Stimulated activated memory B cell treated with anti-CD40 and anti-IgM and Interleukin-4, amounts not matched to agents 10 μg/mL and 1 μg/mL and 100 μg/mL, for 72 hours (primary cell): ENCODE data around the gene NEMP2.
"Not testable (repeated sequence)": the region's sequence is repeated elsewhere in the genome, so short reads cannot be mapped to it uniquely, and the experiment has no call there.

Experiments used
- ATAC-seq: fragments of 150-1000 bp; cut with Tn5 transposase; 2 replicates; pipeline ENCODE4 v1.10.0; 2021
- H3K27ac Mint-ChIP-seq: one replicate; pipeline ENCODE4 v1.8.0; 2022; ENCODE audit warnings: mild to moderate bottlenecking, mixed read lengths
- H3K27me3 Mint-ChIP-seq: one replicate; pipeline ENCODE4 v1.8.0; 2022; ENCODE audit warnings: mixed read lengths
- H3K36me3 Mint-ChIP-seq: one replicate; pipeline ENCODE4 v1.8.0; 2022; ENCODE audit warnings: mixed read lengths
- H3K4me1 Mint-ChIP-seq: one replicate; pipeline ENCODE4 v1.8.0; 2022; ENCODE audit warnings: mixed read lengths
- H3K4me3 Mint-ChIP-seq: one replicate; pipeline ENCODE4 v1.8.0; 2022; ENCODE audit warnings: mild to moderate bottlenecking, moderate library complexity, mixed read lengths
- H3K9me3 Mint-ChIP-seq: one replicate; pipeline ENCODE4 v1.8.0; 2022; ENCODE audit warnings: mixed read lengths

NEMP2 gene

GRCh38 chr2:190468814-190469569 lies 65.5 kb downstream of the NEMP2 start:
- H3K36me3 Mint-ChIP-seq: peaks cover 27% of the 10 kb centered on the region
- H3K9me3 Mint-ChIP-seq: peaks cover 2% of the 10 kb centered on the region
- H3K27ac Mint-ChIP-seq: peak overlapping the region; percentile 73
- H3K4me3 Mint-ChIP-seq: no peak overlapping the region
- no peaks in the 10 kb centered on the region for H3K27me3 Mint-ChIP-seq
- peaks cover 44% of the 10 kb centered on the region for H3K4me1 Mint-ChIP-seq
- no peak for ATAC-seq

- peaks cover 46% of the 10 kb centered on the region for H3K4me1 Mint-ChIP-seq
- H3K36me3 Mint-ChIP-seq: peaks cover 20% of the 10 kb centered on the region
- not testable (repeated sequence) for H3K4me3 Mint-ChIP-seq, ATAC-seq, H3K27me3 Mint-ChIP-seq, H3K9me3 Mint-ChIP-seq
- peak overlapping the region; percentile 73 for H3K27ac Mint-ChIP-seq
These were observed 66.2 kb downstream of the NEMP2 start for GRCh38 chr2:190468354-190468753.

- H3K4me3 Mint-ChIP-seq: no peak overlapping the region
- peak overlapping the region; percentile 73 for H3K27ac Mint-ChIP-seq
- ATAC-seq: no peak
- peaks cover 18% of the 10 kb centered on the region for H3K36me3 Mint-ChIP-seq
- H3K9me3 Mint-ChIP-seq: peaks cover 2% of the 10 kb centered on the region
- peaks cover 53% of the 10 kb centered on the region for H3K4me1 Mint-ChIP-seq
- H3K27me3 Mint-ChIP-seq: no peaks in the 10 kb centered on the region
These were observed 66.9 kb downstream of the NEMP2 start for GRCh38 chr2:190467575-190468083.

- H3K4me3 Mint-ChIP-seq: no peak overlapping the region
These were observed 67.6 kb downstream of the NEMP2 start for GRCh38 chr2:190466819-190467446.

GRCh38 chr2:190465060-190465459 lies 69.5 kb downstream of the NEMP2 start:
- H3K4me3 Mint-ChIP-seq: peak overlapping the region; percentile 52
- H3K27me3 Mint-ChIP-seq: no peaks in the 10 kb centered on the region
- peaks cover 20% of the 10 kb centered on the region for H3K36me3 Mint-ChIP-seq
- no peak for ATAC-seq
- peaks cover 68% of the 10 kb centered on the region for H3K4me1 Mint-ChIP-seq
- H3K27ac Mint-ChIP-seq: peak overlapping the region; percentile 81
- H3K9me3 Mint-ChIP-seq: no peaks in the 10 kb centered on the region

More at GRCh38 chr2:190466819-190467446, 67.6 kb downstream of the NEMP2 start:
- H3K9me3 Mint-ChIP-seq: no peaks in the 10 kb centered on the region
- no peak for ATAC-seq
- peaks cover 15% of the 10 kb centered on the region for H3K36me3 Mint-ChIP-seq
- no peaks in the 10 kb centered on the region for H3K27me3 Mint-ChIP-seq
- H3K4me1 Mint-ChIP-seq: peaks cover 56% of the 10 kb centered on the region
- no peak overlapping the region for H3K27ac Mint-ChIP-seq

- Mint-ChIP-seq H3K27me3 (no peaks in the 10 kb centered on the region), H3K4me1 (peaks cover 70% of the 10 kb centered on the region), H3K27ac (no peak overlapping the region), H3K4me3 (no peak overlapping the region), H3K36me3 (peaks cover 29% of the 10 kb centered on the region), H3K9me3 (no peaks in the 10 kb centered on the region)
- ATAC-seq: no peak
These were observed 71.9 kb downstream of the NEMP2 start for GRCh38 chr2:190462611-190463010.

- H3K27ac Mint-ChIP-seq: no peak overlapping the region
- H3K4me1 Mint-ChIP-seq: peaks cover 70% of the 10 kb centered on the region
- no peaks in the 10 kb centered on the region for H3K27me3 Mint-ChIP-seq
These were observed 72.3 kb downstream of the NEMP2 start for GRCh38 chr2:190462181-190462580.

GRCh38 chr2:190460487-190460886 lies 74.0 kb downstream of the NEMP2 start:
- Mint-ChIP-seq H3K4me3 (no peak overlapping the region), H3K9me3 (no peaks in the 10 kb centered on the region), H3K36me3 (peaks cover 42% of the 10 kb centered on the region), H3K27me3 (no peaks in the 10 kb centered on the region), H3K27ac (no peak overlapping the region), H3K4me1 (peaks cover 69% of the 10 kb centered on the region)
- ATAC-seq: no peak

More at GRCh38 chr2:190462181-190462580, 72.3 kb downstream of the NEMP2 start:
- H3K9me3 Mint-ChIP-seq: no peaks in the 10 kb centered on the region
- peaks cover 33% of the 10 kb centered on the region for H3K36me3 Mint-ChIP-seq
- no peak overlapping the region for H3K4me3 Mint-ChIP-seq
- no peak for ATAC-seq

GRCh38 chr2:190459881-190460280 lies 74.6 kb downstream of the NEMP2 start:
- H3K9me3 Mint-ChIP-seq: no peaks in the 10 kb centered on the region
- no peak overlapping the region for H3K4me3 Mint-ChIP-seq
- ATAC-seq: no peak
- no peak overlapping the region for H3K27ac Mint-ChIP-seq
- H3K4me1 Mint-ChIP-seq: peaks cover 67% of the 10 kb centered on the region
- H3K36me3 Mint-ChIP-seq: peaks cover 46% of the 10 kb centered on the region
- no peaks in the 10 kb centered on the region for H3K27me3 Mint-ChIP-seq

- H3K27ac Mint-ChIP-seq: no peak overlapping the region
- no peak overlapping the region for H3K4me3 Mint-ChIP-seq
- H3K4me1 Mint-ChIP-seq: peaks cover 62% of the 10 kb centered on the region
- H3K27me3 Mint-ChIP-seq: no peaks in the 10 kb centered on the region
- peaks cover 56% of the 10 kb centered on the region for H3K36me3 Mint-ChIP-seq
- no peak for ATAC-seq
- H3K9me3 Mint-ChIP-seq: peaks cover 3% of the 10 kb centered on the region
These were observed 76.0 kb downstream of the NEMP2 start for GRCh38 chr2:190458352-190459107.

GRCh38 chr2:190457256-190457655 lies 77.3 kb downstream of the NEMP2 start:
- peaks cover 3% of the 10 kb centered on the region for H3K9me3 Mint-ChIP-seq
- H3K36me3 Mint-ChIP-seq: peaks cover 60% of the 10 kb centered on the region
- ATAC-seq: no peak
- peaks cover 61% of the 10 kb centered on the region for H3K4me1 Mint-ChIP-seq
- no peak overlapping the region for H3K27ac Mint-ChIP-seq
- H3K4me3 Mint-ChIP-seq: no peak overlapping the region
- H3K27me3 Mint-ChIP-seq: no peaks in the 10 kb centered on the region

- no peak for ATAC-seq
- Mint-ChIP-seq H3K4me1 (peaks cover 62% of the 10 kb centered on the region), H3K27me3 (no peaks in the 10 kb centered on the region), H3K4me3 (no peak overlapping the region), H3K9me3 (peaks cover 3% of the 10 kb centered on the region), H3K36me3 (peaks cover 60% of the 10 kb centered on the region), H3K27ac (no peak overlapping the region)
These were observed 77.7 kb downstream of the NEMP2 start for GRCh38 chr2:190456833-190457232.

- ATAC-seq: no peak
- H3K9me3 Mint-ChIP-seq: peaks cover 3% of the 10 kb centered on the region
- H3K27ac Mint-ChIP-seq: peak overlapping the region; percentile 66
- no peak overlapping the region for H3K4me3 Mint-ChIP-seq
- peaks cover 63% of the 10 kb centered on the region for H3K4me1 Mint-ChIP-seq
- peaks cover 57% of the 10 kb centered on the region for H3K36me3 Mint-ChIP-seq
- no peaks in the 10 kb centered on the region for H3K27me3 Mint-ChIP-seq
These were observed 79.0 kb downstream of the NEMP2 start for GRCh38 chr2:190455358-190456095.

GRCh38 chr2:190454795-190455194 lies 79.7 kb downstream of the NEMP2 start:
- no peak for ATAC-seq
- Mint-ChIP-seq H3K4me3 (no peak overlapping the region), H3K4me1 (peaks cover 58% of the 10 kb centered on the region), H3K27me3 (no peaks in the 10 kb centered on the region), H3K9me3 (peaks cover 3% of the 10 kb centered on the region), H3K27ac (no peak overlapping the region), H3K36me3 (peaks cover 54% of the 10 kb centered on the region)
